Left renal cortex interstitium (tissue), 4 donors: ENCODE data around the gene FNDC3B. TPM values are rescaled to one million over a fixed set of nuclear protein-coding genes. Genes with fewer than 3 reads are reported as not detected.
"Not testable (repeated sequence)": the region's sequence is repeated elsewhere in the genome, so short reads cannot be mapped to it uniquely, and the experiment has no call there.

ENCODE experiments used
- DNase-seq, 4 donors: peaks; one replicate each; pipeline ENCODE4 v3.0.0-alpha.2; 2013; ENCODE audit warnings: low read depth in 4 of 4, low spot score in 2 of 4, missing footprints in 1 of 4
- polyA plus RNA-seq, 4 donors: library from polyadenylated mRNA; unstranded; fragments of 120-200 nt; gene quantifications; one replicate each; pipeline ENCODE4 v1.2.1, GENCODE V29; 2013; ENCODE audit not compliant: insufficient read length in 4 of 4

FNDC3B gene
- polyA plus RNA-seq, 4 donors = 53.6 to 63.8 (median 59.8) TPM

DNA sequence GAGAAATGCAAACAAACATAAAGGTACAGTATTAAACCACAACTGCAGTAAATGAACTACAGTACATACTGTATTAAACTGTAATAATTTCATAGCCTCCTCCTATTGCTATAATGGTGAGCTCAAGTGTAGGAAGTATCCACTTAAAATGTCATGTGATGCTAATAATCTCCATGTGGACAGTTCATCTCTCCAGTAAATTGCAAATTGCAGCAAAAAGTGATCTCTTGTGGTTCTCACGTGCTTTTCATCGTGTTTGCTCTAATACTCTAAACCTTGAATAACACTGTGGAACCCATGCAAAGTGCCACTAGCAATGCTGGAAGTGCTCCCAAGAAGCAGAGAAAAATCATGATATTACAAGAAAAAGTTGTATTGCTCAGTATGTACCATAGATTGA, 9.2 kb upstream of the FNDC3B start:
- DNase-seq = no peak

DNA sequence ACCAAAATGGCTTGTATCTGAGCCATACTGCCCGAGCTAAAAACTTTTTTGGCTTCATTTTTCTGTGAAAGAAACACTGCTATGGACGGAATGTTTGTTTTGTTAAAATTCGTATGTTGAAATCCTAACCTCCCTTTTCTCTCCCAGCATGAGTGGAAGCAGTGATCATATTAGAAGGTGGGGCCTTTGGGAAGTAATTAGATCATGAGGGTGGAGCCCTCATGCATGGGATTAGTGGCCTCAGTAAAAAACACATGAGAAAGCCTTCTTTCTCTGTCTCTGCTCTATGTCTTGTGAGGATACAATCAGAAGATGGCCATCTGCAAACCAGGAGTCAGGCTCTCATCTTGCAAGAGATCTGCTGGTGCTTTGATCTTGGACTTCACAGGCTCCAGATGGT, 7.4 kb upstream of the FNDC3B start:
- no peak for DNase-seq

DNA sequence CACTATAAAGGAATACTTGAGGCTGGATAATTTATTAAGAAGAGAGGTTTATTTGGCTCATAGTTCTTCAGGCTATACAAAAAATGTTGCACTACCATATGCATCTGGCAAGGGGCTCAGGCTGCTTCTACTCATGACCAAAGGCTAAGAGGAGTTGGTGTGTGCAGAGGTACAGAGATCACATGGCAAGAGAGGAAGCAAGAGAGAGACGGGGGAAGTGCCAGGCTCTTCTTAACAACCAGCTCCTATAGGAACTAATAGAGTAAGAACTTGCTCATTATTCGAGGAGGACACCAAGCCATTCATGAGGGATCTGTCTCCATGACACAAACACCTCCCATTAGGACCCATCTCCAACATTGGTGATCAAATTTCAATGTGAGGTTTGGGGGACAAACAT, 6.0 kb upstream of the FNDC3B start:
- no peak for DNase-seq

DNA sequence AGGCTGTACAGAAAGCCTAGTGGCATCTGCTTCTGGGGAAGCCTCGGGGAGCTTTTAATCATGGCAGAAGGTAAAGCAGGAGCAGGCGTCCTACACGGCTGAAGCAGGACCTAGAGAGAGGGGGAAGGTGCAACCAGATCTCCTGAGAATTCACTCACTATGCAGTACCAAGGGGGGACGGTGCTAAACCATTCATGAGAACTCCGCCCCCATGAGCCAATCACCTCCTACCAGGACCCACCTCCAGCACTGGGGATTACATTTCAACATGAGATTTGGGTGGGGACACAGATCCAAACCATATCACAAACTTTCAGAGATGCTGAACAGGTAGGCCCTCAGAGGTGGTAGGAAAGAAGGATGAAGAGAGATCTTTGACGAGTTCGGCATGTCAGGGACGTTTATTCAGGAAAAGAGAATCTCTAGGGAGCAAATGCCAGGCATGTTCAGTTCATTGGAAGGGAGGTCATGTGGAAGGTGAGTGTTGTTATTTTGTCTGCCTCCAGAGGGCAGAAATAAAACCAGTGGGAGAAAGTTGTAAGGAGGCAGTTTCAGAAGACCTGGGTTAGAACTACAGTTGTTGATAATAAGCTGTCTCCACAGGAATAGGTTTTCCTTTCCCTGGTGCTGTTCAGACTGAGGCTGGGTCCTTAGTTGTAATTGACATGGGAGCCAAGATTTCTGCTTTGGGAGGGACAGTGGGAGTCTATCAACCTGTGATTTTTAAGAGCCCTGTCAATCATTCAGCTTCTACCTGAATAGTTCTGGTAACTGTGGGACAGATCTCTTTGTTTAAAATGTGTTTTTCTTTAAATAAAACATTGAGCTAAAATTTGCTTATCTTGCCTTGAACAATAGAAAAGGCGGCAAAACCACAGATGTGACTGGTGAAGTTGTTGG, 4.3 kb upstream of the FNDC3B start:
- DNase-seq = no peak

DNA sequence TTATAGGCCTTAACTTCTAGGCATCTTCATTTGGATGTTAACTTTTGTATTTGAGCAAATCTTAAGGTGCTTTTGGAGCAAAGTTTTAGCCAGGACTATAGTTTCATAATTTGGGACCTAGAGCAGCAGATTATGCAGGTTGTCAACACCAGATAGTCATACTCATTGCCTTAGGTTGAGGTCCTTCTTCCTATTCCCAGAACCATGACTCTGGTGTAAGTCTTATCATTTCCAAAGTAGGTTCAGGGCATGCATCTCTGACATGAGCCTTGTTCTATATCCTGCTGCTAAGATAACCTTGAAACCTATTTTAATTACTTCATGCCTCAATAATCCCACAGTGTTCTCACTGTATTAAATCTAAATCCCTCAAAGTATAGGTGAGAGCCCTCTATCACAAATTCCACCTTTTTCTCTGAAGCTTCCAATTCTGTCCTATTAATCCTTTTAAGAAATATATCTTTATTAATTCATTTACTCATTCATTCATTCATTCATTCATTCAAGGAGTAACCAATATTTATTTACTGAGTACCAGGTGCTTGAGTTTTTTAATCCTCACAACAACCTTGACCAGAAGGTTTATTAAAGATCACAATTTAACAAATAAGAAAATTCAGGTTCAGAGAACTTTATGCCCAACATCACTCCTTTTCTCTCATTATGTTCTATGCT, 2.7 kb upstream of the FNDC3B start:
- no peak for DNase-seq

DNA sequence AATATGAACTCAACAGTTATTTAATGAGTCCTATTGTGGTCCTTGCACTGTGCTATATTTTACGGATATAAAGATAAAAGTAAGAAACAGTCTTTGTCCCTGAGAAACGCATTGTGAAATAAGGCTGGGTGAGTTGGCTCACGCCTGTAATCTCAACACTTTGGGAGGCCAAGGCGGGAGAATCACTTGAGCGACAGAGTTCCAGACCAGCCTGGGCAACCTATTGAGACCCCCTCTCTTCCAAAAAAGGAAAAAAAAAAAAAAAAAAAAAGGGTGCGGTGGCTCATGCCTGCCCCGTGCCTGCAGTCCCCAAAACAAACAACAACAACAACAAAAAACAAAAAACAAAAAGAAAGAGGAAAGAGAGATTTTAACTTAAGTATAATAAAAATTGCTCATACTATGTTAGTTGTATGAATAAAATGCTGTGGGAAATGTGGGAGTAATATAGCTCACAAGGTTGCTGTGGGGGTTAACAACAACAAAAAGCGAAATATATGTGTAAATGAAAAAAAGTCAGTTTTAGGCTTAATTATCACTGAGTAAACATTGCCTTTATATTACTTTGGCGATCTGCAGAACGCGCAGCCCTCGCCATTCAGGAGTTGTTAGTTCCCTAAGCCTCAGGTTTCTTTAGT, 461 bp upstream of the FNDC3B start:
- peak in 1 of 4 donors; percentile 69 for DNase-seq

DNA sequence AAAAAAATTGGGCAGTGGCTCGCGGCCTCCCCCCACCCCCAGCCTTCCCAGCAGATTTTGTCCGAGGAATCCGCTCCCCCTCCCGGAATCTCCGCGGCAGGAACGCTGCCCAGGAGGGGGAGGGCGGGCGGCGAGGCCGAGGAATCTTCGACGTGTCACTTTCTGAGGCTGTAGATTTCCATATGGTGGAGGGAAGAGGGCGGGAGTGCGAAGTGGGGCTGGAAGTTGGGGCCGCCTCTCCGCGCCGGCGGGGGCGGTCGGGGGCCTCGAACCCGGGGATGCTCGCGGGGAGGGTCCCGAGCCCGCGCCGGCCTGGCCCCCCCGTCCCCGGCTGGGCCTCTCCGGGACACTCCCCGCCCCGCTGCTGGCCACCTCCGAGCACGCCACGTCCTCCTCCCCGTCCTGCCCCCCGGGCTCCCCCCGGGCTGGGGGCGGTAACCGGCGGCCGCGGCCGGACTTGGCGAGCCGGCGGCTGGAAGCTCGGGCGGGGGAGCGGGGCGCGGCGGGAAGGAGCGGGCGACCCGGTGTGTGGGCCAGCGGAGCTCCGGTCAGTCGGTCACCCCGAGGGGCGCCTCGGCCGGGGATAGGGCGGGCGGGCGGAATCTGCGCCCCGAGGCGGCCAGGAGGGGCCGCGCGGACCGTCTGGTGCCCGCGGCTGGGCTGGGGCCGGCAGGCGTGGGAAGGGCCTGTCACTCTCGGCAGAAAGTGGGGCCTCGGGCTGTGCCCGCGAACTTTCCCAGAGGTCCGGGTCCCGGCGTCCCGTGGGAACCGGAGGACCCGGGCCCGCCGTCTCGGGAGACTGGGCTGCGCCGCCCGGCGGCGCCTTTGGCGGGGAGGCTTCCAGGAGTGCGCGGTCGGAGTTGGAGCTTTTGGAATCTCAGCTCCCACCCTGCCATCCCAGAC, 951 bp downstream of the FNDC3B start:
- peak in 3 of 4 donors; percentile 60 to 73 (median 70) for DNase-seq

DNA sequence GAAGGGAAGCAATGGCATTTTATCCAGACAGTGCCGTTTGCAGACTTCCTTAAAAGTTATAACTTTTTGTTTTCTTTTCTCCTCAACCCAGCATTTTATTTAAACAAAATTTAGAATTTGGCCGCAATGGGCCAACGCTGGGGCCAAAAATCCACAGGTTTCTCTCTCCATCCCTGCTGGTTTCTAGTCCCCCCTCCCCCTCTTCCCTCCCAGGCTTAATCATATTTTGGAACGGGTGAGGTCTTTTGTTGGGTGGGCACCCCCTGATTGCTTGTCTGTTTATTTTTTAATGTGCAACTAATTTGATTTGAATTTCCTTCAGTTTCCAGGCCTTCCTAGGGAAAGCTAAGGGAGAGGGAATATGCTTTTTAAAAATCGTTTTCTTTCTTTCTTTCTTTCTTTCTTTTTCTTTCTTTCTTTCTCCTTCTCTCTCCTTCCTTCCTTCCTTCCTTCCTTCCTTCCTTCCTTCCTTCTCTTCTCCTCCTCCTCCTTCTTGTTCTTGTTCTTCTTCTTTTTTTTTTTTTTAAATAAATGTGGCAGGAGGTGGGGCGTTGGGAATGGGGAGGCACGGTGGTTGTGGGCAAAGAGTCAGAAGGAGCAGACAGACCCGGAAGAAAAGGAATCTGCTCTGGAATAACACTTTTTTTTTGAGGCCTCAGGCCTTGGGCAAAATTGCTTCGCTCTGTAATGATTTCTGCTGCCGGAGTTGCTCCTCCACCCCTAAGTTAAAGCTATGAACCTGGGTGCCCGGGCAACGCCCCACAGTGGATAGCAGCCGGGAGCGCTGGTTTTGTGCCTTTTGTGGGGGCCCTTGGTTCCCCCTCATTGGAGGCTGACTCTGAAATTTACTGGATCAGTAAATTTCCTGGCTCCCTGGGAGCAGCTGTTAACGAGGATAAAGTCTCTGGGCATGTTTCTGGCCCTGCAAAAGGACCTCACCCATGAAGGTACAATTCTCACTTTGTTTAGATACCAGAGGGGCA, 1.9 kb downstream of the FNDC3B start:
- no peak for DNase-seq

DNA sequence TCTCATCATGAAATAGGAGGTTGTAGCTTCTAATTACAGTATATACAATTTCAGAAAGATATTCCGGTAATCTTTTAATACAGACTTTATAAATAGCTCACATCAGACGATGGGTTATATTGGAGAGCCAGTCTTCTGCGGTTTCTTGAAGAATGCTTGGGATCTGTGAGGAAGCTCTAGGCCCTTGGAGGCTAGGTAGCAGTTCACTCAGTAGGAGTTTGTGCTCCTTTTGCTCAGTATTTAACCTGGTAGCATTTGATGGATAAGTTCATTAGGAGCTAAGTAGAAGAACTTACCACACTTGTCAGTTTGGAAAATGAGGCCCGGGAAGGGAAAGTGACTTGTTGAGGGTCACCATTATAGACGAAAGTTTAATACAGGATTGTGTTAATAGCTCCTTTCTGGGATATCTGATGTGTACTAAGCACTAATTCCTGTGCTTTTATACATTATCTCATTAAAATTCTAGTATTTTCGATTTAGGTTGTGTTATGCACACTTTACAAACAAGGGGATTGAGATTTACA, 2.8 kb downstream of the FNDC3B start:
- DNase-seq = no peak

DNA sequence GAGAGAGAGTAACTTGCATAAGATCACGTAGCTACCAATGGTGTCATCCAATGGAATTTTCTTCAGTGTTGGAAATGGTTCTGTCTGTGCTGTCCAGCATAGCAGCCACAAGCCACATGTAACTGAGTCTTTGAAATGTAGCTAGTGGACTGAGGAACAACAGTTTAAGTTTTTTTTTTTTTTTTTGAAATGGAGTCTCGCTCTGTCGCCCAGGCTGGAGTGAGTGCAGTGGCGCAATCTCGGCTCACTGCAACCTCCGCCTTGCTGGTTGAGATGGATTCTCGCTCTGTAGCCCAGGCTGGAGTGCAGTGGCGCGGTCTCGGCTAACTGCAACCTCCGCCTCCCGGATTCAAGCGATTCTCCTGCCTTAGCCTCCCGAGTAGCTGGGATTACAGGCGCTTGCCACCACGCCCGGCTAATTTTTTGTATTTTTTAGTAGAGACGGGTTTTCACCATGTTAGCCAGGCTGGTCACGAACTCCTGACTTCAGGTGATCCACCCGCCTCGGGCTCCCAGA, 3.3 kb downstream of the FNDC3B start:
- not testable (repeated sequence) for DNase-seq

DNA sequence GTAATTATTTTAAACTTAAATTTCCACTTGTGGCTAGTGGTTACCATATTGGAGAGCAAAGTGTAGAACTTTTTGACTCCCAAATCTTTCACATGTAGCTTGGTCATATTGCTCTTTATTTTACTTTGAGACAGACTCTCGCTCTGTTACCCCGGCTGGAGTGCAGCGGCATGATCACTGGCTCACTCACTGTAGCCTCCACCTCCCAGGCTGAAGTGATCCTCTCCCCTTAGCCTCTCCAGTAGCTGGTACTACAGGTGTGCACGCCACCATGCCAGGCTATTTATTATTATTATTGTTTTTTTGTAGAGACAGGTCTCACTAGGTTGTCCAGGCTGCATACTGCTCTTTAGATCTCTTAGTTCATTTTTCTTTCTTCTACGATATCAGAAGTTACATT, 3.9 kb downstream of the FNDC3B start:
- DNase-seq = no peak

DNA sequence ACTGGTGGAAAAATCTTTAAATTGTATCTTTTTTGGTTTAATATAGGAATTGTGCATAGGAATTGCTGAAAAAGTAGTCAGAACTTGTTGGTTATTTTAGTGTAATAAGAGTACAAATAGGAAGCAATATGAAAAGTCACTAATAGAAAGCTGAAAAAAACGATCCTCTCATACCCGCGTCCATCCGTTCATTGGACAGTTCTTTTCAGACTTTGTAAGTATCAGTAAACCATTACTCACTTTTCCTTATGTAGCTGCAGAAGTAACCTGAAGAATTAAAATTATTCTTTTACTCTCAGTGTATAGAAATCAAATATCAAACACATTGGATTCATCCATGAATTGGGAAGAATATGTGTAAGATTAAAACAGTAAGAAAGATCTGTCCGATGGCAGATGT, 4.4 kb downstream of the FNDC3B start:
- no peak for DNase-seq

DNA sequence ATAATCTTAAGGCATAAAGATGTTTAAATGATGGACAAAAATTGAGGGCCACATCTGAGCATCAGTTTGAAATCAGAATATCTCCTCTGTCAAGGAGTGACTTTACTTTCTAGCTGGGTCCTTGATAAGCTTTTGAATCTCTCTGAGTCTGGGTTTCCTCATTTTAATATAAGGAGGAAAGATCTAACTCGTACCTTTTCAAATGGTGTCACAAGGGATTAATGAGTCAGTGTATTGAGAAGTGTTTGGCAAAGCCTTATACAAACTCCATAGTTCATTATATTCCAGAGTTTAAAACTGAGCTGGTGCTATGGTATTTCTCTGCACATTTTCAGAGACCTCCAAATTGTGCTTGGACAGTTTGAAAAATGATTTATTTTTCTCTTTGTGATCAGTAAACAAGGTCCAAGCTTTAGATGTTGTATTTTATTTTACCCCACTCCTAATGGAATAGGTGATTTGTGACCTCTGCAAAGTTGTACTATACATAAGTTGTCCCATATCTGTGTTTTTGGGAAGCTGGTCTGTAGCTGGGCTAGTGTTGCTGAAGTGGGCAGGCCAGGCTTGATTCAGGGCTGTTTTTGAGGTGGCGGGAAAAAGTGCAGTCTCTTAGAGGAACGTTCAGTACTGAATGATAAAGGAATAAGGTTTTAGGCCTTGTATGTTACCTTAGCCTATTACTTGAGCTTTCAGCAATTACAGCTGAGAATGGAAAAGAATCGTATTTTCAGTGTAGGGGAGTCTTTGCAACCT, 5.6 kb downstream of the FNDC3B start:
- no peak for DNase-seq

DNA sequence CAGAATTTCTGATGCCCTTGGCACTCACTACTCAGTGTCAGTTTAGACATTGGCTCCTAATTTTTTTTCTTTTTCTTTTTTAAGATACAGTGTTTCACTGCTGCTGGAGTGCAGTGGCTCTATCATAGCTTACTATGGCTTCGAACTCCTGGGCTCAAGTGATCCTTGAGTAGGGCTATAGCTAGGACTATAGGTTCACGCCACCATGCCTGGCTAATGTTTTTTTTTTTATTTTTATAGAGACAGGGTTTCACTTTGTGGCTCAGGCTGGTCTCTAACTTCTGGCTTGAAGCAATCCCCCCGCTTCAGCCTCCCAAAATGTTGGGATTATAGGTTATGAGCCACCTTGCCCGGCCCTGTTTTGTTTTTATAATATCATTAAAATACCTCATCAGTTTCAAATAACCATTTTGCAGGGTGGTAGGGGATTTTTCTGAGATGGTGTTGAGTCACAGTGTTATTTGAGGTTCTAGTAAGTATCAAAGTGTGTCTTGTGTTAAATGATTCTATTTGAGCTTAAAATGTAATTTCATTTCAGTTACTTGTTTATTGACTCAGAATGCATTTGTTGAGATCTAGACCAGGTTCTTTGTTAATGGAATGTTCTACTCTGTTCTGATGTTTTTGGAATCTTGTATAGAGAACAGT, 7.0 kb downstream of the FNDC3B start:
- DNase-seq = no peak

DNA sequence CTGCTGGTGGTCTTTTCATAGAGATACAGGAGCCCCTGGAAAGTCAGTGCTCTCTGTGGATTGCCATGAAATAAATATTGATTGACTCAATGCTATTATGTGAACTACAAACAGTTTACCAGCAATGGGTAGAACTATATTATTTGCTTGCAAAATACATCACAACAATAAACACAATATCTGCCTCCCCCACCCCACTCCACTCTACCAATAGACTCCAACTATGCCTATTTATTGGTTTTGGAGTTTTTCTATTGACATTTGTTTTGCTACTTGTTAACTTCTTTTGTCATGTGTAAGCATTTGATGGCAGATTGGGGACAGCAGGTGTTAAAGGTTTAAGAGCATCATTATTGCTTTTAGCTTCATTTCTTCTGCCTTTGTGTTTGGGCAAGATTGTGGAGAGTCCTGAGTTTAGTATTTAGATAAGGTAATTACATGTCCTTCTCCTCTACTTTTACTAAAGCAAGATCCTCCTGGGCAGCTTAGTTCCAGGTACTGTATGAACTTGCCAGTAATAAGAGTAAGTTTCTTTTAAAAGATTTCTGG, 8.3 kb downstream of the FNDC3B start:
- no peak for DNase-seq

DNA sequence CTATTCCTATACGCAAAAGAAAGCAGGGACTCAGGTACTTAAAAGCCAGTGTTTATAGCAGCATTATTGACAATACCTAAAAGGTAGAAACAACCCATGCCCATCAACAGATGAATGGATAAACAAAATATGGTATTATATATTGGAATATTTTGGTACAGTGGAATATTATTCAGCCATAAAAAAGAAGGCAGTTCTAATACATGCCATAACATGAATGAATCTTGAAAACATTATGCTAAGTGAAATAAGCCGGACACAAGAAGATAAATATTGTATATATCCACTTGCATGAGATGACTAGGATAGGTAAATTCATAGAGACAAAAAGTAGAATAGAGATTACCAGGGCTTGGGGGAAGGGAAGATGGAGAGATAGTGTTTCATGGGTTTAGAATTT, 9.2 kb downstream of the FNDC3B start:
- no peak for DNase-seq

DNA sequence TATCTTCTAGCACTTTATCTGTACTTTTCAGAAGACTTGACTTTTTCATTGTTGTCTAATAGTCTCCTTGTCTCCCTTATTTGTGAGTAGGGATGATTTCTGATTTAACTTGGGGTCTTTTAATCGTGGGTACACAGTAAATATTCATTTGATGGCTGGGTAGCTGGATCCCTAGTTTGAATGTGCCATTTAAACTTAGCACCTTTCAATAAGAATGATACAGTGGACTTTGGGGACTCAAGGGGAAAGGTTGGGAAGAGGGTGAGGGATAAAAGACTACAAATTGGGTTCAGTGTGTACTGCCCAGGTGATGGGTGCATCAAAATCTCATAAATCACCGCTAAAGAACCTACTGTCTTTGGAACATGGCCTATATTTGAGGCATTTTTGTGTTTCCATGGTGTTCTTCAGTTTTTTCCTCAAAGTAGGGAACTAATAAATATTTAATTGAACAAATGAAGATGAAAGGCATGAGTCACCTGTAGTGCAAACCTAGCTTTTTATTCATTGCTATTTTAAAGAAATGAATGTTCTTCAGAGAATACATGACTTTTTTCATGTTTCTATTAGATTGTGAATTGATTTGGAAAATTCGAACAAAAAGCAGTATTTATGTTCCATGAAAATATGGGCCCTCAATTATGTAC, 12.1 kb downstream of the FNDC3B start:
- DNase-seq = no peak
